Measurements from ENCODE around the gene IQUB.

DNA sequence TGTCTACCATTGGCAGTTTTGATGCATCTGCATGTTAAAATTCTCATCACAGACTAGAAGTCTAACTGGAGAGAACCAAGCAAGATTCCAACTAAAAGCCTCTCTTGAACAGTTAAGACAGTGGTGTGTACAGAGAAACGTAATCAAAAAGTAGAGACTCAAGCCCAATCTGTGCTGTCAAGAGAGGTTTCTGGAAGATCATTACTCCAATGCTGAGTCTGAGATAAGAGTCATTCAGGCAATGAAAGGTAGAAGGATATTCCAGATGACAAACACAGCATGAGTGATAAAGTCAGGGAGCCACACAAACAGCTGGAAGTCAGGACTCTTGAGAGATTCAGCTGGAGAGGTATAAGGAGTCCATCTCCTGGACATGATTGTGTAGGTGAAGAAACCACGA is 48.7 kb downstream of the IQUB start:
- TF ChIP-seq, protein P1, sequence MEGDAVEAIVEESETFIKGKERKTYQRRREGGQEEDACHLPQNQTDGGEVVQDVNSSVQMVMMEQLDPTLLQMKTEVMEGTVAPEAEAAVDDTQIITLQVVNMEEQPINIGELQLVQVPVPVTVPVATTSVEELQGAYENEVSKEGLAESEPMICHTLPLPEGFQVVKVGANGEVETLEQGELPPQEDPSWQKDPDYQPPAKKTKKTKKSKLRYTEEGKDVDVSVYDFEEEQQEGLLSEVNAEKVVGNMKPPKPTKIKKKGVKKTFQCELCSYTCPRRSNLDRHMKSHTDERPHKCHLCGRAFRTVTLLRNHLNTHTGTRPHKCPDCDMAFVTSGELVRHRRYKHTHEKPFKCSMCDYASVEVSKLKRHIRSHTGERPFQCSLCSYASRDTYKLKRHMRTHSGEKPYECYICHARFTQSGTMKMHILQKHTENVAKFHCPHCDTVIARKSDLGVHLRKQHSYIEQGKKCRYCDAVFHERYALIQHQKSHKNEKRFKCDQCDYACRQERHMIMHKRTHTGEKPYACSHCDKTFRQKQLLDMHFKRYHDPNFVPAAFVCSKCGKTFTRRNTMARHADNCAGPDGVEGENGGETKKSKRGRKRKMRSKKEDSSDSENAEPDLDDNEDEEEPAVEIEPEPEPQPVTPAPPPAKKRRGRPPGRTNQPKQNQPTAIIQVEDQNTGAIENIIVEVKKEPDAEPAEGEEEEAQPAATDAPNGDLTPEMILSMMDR (tag by site-specific recombination; IDR thresholded peaks at IDR 0.05) = no peak
- TF ChIP-seq, protein P2, sequence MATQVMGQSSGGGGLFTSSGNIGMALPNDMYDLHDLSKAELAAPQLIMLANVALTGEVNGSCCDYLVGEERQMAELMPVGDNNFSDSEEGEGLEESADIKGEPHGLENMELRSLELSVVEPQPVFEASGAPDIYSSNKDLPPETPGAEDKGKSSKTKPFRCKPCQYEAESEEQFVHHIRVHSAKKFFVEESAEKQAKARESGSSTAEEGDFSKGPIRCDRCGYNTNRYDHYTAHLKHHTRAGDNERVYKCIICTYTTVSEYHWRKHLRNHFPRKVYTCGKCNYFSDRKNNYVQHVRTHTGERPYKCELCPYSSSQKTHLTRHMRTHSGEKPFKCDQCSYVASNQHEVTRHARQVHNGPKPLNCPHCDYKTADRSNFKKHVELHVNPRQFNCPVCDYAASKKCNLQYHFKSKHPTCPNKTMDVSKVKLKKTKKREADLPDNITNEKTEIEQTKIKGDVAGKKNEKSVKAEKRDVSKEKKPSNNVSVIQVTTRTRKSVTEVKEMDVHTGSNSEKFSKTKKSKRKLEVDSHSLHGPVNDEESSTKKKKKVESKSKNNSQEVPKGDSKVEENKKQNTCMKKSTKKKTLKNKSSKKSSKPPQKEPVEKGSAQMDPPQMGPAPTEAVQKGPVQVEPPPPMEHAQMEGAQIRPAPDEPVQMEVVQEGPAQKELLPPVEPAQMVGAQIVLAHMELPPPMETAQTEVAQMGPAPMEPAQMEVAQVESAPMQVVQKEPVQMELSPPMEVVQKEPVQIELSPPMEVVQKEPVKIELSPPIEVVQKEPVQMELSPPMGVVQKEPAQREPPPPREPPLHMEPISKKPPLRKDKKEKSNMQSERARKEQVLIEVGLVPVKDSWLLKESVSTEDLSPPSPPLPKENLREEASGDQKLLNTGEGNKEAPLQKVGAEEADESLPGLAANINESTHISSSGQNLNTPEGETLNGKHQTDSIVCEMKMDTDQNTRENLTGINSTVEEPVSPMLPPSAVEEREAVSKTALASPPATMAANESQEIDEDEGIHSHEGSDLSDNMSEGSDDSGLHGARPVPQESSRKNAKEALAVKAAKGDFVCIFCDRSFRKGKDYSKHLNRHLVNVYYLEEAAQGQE (tag by site-specific recombination; IDR thresholded peaks at IDR 0.05) = no peak

All from HEK293 (cell line).